ENCODE data around the gene PYGO2.
"Not testable (repeated sequence)": the region's sequence is repeated elsewhere in the genome, so short reads cannot be mapped to it uniquely, and the experiment has no call there.

The PYGO2 gene

GRCh38 chr1:154982341-154982740, 20.8 kb upstream of the PYGO2 start:
- no peak for DNase-seq (ENCODE audit: low spot score)

- DNase-seq (ENCODE audit: low spot score): no peak
Measured at GRCh38 chr1:154978360-154978759, 16.8 kb upstream of the PYGO2 start.

GRCh38 chr1:154977762-154978161, 16.2 kb upstream of the PYGO2 start:
- not testable (repeated sequence) for DNase-seq (ENCODE audit: low spot score)

GRCh38 chr1:154975409-154976059, 14.0 kb upstream of the PYGO2 start:
- no peak for DNase-seq (ENCODE audit: low spot score)

GRCh38 chr1:154974808-154975408, 13.3 kb upstream of the PYGO2 start:
- DNase-seq (ENCODE audit: low spot score): peak; percentile 78

- peak; percentile 93 for DNase-seq (ENCODE audit: low spot score)
Measured at GRCh38 chr1:154974102-154974807, 12.7 kb upstream of the PYGO2 start, which contains the start of gene CKS1B. Gene CKS1B, plus strand, starts transcription at chr1:154974681. Its CDS starts 65 bp downstream, at chr1:154974746.

- peak; percentile 74 for DNase-seq (ENCODE audit: low spot score)
Measured at GRCh38 chr1:154973344-154974101, 11.9 kb upstream of the PYGO2 start.

GRCh38 chr1:154972517-154973343, 11.1 kb upstream of the PYGO2 start:
- DNase-seq (ENCODE audit: low spot score): peak; percentile 77

GRCh38 chr1:154972213-154972516, 10.6 kb upstream of the PYGO2 start:
- DNase-seq (ENCODE audit: low spot score): no peak

GRCh38 chr1:154971341-154971998, 9.9 kb upstream of the PYGO2 start:
- no peak for DNase-seq (ENCODE audit: low spot score)

- peak; percentile 90 for DNase-seq (ENCODE audit: low spot score)
Measured at GRCh38 chr1:154970631-154971340, 9.2 kb upstream of the PYGO2 start, which contains the start of gene SHC1. Gene SHC1, minus strand, starts transcription at chr1:154970747. Its CDS starts 221 bp downstream, at chr1:154970526.

GRCh38 chr1:154969860-154970452, 8.4 kb upstream of the PYGO2 start:
- no peak for DNase-seq (ENCODE audit: low spot score)

- no peak for DNase-seq (ENCODE audit: low spot score)
Measured at GRCh38 chr1:154969246-154969645, 7.7 kb upstream of the PYGO2 start.

- DNase-seq (ENCODE audit: low spot score): no peak
Measured at GRCh38 chr1:154968731-154969130, 7.1 kb upstream of the PYGO2 start.

- no peak for DNase-seq (ENCODE audit: low spot score)
Measured at GRCh38 chr1:154967331-154967950, 5.9 kb upstream of the PYGO2 start.

- no peak for DNase-seq (ENCODE audit: low spot score)
Measured at GRCh38 chr1:154966111-154966510, 4.5 kb upstream of the PYGO2 start.

GRCh38 chr1:154964359-154964758, 2.8 kb upstream of the PYGO2 start:
- DNase-seq (ENCODE audit: low spot score): no peak

- no peak for DNase-seq (ENCODE audit: low spot score)
Measured at GRCh38 chr1:154963643-154964042, 2.1 kb upstream of the PYGO2 start.

GRCh38 chr1:154962795-154963330, 1.3 kb upstream of the PYGO2 start:
- no peak for DNase-seq (ENCODE audit: low spot score)

Measured in HuH-7 (cell line).